Globus pallidus (tissue), 1 donor: Measurements from ENCODE around the gene MID1.
A peak's percentile ranks its signal among the peaks of the same experiment; 100 is the strongest.

Experiments
- DNase-seq: peaks from one replicate; pipeline ENCODE4 v3.0.0-alpha.2; 2015; ENCODE audit warnings: low spot score

MID1 gene, protein sequence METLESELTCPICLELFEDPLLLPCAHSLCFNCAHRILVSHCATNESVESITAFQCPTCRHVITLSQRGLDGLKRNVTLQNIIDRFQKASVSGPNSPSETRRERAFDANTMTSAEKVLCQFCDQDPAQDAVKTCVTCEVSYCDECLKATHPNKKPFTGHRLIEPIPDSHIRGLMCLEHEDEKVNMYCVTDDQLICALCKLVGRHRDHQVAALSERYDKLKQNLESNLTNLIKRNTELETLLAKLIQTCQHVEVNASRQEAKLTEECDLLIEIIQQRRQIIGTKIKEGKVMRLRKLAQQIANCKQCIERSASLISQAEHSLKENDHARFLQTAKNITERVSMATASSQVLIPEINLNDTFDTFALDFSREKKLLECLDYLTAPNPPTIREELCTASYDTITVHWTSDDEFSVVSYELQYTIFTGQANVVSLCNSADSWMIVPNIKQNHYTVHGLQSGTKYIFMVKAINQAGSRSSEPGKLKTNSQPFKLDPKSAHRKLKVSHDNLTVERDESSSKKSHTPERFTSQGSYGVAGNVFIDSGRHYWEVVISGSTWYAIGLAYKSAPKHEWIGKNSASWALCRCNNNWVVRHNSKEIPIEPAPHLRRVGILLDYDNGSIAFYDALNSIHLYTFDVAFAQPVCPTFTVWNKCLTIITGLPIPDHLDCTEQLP

DNA sequence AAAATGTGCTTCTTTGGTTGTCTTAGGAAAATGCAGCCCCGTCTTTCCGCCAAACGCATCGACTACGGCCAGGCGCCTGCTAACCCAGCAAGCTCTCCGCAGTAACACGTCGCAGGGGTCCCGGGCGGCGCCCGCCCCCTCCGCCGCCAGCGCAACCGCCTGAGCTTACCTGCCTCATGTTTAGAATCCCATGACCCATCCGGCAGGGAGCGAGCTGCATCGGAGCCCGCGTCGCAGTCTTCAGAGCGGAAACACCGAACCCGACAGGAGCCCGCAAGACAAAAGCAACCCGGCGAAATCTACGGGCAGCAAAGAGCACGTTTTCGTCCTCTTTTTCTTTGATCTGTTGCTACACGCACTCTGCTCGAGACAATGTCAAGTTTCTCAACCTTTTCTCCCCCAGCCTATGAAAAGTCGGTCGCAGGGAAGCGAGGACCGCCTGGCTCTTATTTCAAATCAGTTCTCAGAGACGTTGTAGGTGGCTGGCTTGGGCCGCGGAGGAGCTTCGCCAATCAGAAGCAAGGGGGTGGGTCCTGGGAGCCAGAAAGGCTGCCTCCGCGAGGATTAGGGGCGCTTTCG, at the start of gene MID1:
Gene MID1 (minus strand): TSS at position 465 of the 579 bp plus-strand sequence. CDS start 53,038 bp downstream, outside the sequence.
- peak; percentile 49 for DNase-seq

DNA sequence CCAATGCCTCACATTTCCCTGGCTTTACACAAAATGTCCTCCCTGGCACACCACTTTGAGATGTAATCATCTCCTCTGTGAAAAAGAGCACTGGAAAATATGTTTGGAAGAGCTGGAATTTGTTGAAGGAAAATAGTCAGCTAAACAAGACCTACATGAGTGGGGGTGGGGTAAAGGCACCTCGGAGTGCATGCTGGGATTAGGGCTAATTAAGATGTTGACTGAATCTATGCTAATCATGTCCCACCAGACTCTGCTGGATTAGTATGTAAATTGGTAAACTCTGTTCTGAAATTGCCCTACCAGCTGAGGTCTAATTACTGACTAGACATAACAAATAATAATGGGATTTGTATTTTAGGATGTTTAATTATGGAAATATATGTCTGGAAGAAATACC, 46.8 kb upstream of the MID1 start:
- DNase-seq, result no peak

DNA sequence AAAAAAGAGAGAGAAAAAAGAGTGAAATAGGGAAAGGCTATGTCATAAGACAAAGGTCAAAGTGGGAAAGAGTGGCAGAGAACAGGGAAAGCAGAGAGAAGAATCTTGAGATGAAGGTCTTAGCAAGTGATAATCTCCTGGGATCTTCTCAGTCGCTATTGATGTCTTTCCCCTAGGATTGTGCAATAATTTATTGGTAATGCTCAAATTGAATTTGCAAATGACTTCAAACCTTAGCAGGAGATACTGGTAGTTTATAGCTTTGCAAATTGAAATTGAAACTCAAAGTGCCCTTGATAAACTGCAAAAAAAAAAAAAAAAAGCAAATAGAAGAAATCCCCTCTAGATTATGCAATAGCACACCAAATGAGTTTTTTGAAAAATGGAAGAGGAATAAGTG, 45.7 kb upstream of the MID1 start:
- no peak for DNase-seq

DNA sequence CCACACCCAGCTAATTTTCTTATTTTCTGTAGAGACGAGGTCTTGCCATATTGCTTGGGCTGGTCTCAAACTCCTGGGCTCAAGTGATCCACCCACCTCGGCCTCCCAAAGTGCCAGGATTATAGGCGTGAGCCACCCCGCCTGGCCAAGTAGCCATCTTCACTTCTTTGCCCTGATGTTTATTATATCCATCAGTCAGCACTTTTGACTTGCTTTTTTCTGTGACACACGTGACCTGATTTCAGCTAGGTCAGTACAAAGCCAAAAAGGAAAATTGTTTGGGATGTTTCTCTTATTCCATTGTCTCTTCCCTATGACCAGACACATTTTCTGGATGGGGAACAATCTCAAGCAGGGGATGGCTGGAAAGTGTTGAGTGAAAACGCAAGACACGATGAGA, 45.3 kb upstream of the MID1 start:
- no peak for DNase-seq

DNA sequence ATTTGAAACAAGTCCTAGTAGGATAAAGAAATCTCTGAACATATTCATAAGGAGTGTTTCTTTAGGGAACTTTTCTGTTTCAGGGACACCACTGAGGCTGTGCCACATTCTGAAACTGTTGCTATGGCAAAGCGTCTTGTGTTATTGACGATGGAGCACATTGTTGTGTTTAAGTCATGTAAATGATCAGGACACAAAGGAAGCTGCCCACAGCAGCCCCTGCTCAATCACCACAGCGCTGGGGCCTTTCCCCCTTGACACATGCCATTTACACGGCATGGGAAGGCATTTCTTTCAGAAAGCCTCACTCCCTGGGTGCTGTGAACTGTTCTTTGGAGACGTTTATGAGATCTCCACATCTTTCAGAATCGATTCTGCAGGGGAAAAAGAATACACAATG, 39.8 kb upstream of the MID1 start:
- DNase-seq, result no peak

DNA sequence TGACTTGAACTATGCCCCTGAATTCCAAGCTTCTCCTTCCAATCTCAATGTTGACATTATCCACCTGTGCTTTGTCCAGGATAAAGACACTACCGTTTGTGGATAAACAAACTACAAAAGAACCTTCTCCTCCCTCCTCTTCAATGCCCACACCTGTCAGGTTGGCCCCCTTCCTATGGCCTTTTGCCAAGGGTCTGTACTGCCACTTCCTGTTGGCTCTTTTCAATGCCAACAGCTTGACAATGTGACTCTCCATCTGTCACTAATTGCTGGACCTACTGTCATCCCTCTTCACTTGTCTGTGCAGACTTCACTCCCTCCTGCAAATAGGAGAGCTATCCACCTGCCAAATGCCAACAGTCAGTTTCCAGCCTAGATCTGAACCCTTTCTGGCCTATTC, 35.8 kb upstream of the MID1 start:
- DNase-seq, result no peak

DNA sequence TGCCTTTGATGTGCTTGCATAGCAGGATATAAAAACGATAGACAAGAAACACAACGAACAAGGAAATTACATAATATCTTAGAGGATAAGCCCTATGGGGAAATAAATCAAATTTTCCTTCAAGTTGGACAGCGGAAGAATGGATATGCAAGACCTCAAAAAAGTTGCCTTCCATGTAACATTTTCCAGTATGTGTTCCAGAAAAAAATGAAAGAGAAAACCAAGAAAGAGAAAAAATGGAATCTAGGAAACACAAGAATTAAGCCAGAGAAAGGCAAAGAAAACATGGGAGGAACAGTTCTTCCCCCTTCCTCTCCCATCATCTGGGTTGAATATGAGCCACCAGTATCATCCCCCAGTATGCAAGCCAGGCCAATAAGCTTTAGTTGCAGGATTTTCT, 34.6 kb upstream of the MID1 start:
- DNase-seq, result no peak

DNA sequence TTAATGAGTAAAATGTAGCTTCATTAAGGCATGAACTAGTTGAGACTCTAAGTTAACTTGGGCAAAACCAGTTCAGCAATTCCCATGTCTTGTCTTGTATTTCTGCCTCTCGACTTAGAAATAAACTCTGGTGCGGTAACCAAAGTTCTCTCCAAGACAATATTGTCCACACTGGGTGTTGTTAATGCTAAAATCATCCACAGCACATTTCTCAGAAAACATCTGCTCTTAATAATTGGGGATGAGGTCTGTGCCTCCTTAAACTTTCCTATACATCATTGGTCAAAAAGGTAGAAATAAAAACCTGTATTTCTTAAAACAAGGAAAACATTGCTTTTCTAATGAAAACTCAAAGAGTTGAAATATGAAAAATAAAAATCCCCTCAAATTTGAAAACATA, 32.9 kb upstream of the MID1 start:
- DNase-seq, result no peak

DNA sequence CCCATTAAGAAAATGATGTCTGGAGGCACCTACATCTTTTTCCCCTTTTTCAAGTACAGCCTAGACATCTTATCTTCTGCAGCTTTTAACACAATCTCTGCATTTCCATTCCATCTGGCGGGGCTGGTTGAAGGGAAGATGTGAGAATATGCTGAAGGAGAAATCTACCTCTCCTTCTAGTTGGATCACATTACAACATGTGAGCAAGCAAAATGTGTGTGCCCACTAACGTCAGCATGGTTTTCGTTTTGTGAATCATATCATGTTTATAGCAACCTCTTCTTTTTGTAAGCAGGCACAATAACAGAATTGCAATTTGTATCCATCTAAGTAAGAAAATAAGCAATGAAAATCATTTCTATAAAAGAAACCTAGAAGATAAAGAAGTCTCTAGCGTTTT, 28.9 kb upstream of the MID1 start:
- no peak for DNase-seq

DNA sequence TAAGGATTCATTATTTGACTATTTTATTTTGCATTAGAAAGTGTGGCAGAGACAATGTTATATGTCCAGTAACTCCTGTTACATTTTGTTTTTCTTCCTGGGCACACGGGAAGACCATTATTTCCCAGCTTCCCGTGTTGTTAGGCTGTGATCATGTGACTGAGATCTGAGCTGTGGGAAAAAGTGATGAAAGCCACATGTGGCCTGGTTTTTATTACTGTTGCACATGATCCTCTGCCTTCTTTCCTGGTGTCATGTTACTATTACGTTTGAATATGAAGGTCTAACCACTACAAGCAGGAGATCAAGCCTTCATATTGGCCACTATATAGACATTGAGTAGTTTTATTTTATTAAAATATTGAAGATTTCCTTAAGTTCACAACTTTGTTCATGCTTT, 28.2 kb upstream of the MID1 start:
- no peak for DNase-seq

DNA sequence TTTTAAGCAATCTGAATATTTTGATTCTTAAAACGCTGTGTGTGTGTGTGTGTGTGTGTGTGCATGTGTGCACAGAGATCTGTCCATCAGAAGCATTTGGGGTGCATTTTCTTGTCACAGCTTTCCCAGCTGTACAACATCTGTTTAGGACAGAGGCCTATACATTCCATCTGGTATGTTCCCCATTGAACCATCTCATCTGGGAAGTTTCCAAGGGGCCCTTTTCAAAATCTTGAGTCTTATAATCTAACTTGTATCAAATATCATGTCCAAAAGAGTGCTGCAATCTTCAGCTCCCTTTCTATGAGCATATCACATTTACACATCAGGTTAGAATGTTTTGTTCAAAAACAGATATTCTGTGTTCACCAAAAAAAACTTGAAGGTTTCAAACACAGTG, 16.5 kb upstream of the MID1 start:
- DNase-seq, result no peak

DNA sequence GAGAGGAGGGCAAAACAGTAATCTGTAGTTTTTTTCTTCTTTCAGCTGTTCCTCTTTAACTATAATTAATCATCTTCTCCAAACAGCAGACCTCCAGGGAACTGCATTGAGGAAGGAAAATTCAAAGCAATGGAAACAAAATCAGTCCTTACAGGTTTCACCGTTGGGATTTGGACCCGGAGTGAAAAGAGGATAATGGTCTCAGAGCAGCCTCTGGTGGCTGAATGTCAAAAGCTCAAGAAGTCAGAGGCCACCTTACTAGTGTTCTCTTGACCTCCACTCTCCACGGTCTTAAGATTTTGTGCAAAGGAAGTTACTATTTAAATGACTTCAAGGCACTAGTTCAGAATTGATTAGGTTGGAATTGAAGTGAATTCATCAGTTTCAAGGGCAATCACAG, 16.0 kb upstream of the MID1 start:
- DNase-seq, result peak; percentile 63

DNA sequence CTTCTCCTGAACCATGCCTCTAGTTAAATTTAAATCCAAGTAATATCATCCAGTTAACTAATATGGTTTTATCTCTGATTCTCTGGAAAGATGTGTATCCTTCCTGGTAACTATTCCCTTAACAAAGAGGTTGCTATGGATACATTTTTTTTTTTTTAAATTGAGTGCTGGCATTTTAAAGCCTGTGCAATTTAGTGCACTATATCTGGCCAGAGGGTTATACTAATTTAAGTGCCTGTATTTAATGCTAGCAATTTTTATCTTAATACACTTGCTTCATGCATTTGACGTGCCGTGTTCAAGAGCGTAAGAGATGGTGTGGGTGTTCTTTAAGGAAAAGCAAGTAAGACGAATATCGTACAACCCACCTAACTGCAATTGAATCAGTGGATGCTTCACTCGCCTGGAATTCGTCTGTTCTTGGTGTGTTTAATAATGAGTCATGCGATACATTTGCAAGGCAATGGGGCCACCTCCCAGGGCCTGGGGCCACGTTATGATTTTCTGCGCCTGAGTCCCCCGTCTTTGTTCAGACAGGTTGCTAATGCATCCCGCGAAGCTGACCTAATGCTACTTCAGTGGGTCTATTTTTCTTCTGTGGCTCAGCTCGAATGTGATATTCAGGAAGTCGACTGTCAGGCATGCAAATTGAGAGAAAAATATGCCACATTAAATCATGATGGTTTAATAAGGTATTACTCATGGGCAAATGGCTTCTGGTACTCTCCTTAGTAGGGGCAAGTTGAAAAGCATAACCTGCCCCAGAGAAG, 14.2 kb upstream of the MID1 start:
- DNase-seq, result no peak

DNA sequence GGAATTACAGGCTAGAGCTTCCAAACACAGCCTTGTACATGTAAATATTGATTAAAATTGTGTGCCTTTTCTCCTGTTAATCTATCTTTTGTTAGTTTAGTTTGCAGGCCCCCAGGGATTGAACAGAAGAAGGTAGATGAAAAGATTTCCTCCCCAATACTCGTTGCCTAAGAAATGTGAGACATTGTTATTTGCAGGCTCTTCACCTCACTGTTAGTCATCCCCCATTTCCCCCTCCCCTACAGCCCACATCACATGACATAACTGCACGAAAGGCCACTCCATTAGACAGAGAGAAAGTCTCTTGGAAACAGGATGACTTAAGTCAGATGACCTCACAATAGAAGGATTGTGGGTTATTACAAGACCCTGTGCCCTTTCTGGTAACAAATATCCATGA, 13.3 kb upstream of the MID1 start:
- peak; percentile 62 for DNase-seq

DNA sequence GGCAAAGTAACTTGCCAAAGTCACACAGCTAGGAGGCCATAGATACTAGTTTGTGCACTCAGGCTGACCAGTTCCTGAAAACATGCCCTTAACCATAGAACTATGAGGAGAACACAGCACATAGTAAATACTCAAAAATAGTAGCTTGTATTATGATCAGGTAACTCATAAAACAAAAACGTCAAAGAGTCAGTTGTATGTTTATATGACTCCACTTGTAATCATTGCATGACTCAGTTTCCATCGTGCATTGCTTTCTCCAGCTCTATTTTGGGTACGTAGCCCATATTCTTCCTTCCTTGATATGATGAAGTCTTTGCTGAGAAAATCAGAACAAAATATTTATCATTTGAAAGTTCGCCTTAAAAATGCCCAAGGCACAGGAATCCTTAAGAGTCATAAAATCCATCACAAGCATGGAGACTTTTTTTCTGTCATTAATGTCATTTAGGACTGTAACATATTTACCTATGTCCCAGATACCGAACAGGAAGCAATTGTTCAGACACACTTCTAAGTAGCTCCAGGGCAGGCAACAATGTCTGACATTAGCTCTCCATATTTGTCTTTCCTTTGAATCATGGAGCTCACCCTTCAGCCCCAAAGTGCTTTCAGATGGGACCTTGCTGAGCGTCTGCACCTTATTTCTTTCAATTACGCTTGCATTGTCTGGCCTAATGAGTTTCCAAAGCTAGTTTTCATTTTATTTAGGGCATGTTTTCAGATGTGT, 11.2 kb upstream of the MID1 start:
- DNase-seq, result no peak

DNA sequence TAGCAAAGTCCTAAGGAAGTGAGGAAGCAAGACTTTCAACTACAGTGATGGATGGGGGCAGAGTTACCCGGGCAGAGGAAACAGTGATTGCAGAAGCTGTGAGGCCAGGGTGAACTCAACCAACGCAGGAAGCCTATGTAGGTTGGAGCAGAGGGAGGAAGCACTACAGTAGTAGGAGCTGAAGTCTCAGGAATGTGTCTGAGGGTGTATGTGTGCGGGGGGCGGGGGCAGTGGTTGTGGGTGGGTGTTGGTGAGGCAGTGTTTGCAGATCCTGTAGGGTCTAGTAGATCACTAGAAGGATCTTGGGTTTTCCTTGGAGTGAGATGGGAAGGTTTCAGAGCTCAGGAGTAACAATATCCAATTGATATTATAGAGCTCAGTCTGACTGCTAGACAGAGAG, 9.9 kb upstream of the MID1 start:
- no peak for DNase-seq

DNA sequence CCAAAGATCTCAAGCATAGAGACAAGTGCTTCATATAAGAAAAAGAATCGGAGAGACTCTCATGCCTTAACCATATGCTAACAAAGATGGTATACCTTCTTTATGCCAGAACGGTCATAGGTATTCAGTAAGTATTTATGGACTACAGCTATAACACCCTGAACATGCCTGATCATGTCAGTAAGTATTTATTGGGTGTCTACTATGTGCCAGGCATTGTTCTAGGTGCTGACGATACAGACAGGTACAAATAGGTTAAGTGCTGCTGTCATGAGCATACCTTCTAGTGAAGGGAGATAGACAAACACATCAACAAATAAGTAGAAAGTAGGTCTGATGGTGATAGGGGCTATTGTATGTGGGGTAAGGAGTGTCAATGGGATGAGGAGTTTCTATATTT, 9.5 kb upstream of the MID1 start:
- no peak for DNase-seq

DNA sequence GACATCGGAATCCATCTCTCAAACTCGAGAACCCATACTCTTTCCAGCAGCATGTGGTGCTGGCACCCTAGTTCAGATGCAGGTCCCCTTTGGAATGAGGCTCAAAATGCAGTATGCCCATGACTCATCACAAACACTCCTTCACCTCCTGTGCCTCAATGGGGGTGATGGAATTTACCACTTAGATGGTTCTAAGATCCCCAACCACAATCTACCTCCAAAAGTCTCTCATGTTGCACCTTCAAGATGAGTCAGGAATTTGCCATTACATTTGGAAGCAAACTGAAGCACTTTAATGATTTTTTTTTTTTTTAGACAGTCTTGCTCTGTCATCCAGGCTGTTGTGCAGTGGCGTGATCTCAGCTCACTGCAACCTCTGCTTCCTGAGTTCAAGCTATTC, 8.5 kb upstream of the MID1 start:
- DNase-seq, result no peak

DNA sequence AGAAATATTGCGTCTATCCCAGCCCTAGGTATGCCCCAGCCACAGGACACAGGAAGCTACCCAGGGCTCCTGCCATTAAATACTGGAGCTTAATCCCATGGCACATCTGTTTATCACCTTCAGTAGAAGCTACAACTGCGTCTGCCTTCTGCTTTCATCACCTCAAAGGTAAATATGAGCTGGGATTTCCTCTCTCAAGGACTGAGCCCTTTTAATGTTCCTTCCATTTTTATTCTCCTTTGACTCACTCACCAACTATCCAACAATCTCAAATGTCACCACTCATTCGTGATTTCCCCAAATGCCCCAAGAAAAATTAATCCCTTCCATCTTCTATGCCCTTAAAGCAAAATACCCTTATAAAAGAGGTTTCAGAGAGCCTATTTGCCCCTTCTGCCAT, 1.8 kb upstream of the MID1 start:
- DNase-seq, result no peak

DNA sequence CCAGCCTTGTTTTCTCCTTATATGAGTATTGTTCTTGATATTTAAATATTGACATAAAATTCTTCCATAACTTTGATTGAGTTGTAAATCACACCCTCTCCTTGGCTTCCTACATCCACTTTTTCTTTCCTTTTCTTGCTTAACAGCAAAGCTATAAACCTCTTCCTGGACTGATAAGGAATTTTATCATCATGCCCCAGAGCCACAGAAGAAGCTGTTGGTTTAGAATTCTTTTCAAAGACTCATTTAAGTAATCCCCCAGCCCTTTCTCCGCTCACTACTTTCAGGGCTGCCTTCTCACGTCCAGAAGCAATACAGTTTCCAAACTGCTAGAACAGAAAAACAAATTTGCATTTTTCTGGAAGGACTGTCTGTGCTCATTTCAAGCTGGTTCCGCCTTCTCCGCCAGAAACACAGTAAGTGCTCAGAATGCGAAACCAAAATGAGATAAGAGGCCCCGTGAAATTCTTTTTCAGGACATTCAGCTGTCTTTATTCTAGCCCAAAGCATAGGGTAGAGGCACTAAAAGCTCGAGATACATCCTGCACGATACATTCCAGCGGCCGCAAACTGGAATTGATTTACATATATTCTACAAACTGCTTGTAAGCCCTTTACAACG, 849 bp downstream of the MID1 start:
- DNase-seq, result no peak

DNA sequence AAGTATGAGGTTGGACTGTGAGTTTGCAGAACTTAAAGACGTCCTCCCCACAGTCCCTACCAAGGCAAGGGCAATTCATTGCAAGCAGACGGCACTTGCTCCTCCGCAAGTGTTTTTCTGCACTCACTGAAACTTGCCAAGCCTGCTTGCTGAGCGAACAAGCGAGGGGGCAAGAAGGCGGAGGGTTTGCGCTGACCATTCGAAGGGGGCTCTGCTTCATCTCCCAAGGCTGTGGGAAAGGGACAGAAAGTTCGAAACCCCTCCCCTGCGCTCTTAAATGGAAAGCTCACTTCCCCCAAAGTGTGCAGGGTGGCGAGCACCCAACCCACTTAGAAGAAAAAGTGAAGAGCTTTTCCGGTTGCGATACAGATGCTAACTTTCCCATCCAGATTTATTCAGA, 1.4 kb downstream of the MID1 start:
- no peak for DNase-seq

DNA sequence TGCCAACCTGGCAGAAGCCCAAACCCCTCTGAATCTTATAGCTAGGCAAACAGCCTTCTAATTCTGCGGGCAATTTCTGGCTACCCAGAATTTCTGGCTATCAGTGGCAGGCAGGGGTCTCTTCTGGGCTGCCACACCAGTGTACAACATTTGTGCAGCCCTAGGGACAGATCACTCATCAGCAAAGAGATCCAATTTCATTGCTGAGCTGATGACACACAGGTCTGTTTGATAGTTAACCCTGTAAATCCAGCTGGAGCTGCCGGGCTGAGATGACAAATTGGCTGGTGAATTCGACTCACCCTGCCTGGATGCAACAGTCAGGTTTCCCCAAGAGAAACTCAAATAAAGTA, 2.4 kb downstream of the MID1 start:
- DNase-seq, result no peak
